Trophoblast cell (in vitro differentiated cells and primary cell): ENCODE measurements around the gene NVL.

ENCODE experiments used
- DNase-seq, 2 donors: peaks; one replicate each; pipeline ENCODE4 v3.0.0-alpha.2; 2016
- H2AFZ ChIP-seq: 2 replicates; pipeline ENCODE4 v1.6.1; 2013; ENCODE audit warnings: low read length, moderate library complexity, mild to moderate bottlenecking; ENCODE audit not compliant: insufficient read depth, poor library complexity
- H2AK5ac ChIP-seq: 2 replicates; pipeline ENCODE4 v1.6.1; 2013; ENCODE audit warnings: mild to moderate bottlenecking, low read length
- H2BK120ac ChIP-seq: 2 replicates; pipeline ENCODE4 v1.6.1; 2013; ENCODE audit warnings: low read length, mild to moderate bottlenecking, moderate library complexity; ENCODE audit not compliant: insufficient read depth, poor library complexity
- H2BK12ac ChIP-seq: 2 replicates; pipeline ENCODE4 v1.6.1; 2013; ENCODE audit warnings: mild to moderate bottlenecking, low read length, moderate library complexity
- H2BK5ac ChIP-seq: 2 replicates; pipeline ENCODE4 v1.6.1; 2013; ENCODE audit warnings: low read length, low read depth, moderate library complexity, mild to moderate bottlenecking; ENCODE audit not compliant: poor library complexity
- H3K14ac ChIP-seq: 2 replicates; pipeline ENCODE4 v1.6.1; 2013; ENCODE audit warnings: mild to moderate bottlenecking, low read length
- H3K18ac ChIP-seq: 2 replicates; pipeline ENCODE4 v1.6.1; 2013; ENCODE audit warnings: mild to moderate bottlenecking, low read length
- H3K23ac ChIP-seq: 2 replicates; pipeline ENCODE4 v1.6.1; 2013; ENCODE audit warnings: low read length
- H3K27ac ChIP-seq: 2 replicates; pipeline ENCODE4 v1.5.1; 2013; ENCODE audit warnings: low read depth, mild to moderate bottlenecking, inconsistent platforms, low read length, moderate library complexity
- H3K27me3 ChIP-seq: 2 replicates; pipeline ENCODE4 v1.6.1; 2013; ENCODE audit warnings: inconsistent platforms, mild to moderate bottlenecking, low read length, moderate library complexity; ENCODE audit not compliant: insufficient read depth
- H3K36me3 ChIP-seq, 2 experiments: 1 replicate in 1 of 2; 2 replicates in 1 of 2; pipeline ENCODE4 v1.6.1; 2013; ENCODE audit warnings: low read length in 2 of 2, mild to moderate bottlenecking in 2 of 2, moderate library complexity in 1 of 2; ENCODE audit not compliant: insufficient read depth in 2 of 2, control insufficient read depth in 1 of 2
- H3K4ac ChIP-seq: 2 replicates; pipeline ENCODE4 v1.6.1; 2013; ENCODE audit warnings: low read depth, mild to moderate bottlenecking, low read length, moderate library complexity
- H3K4me1 ChIP-seq, 2 experiments: 1 replicate in 1 of 2; 2 replicates in 1 of 2; pipeline ENCODE4 v1.6.1; 2013; ENCODE audit warnings: low read length in 2 of 2, mild to moderate bottlenecking in 2 of 2, moderate library complexity in 1 of 2; ENCODE audit not compliant: insufficient read depth in 2 of 2, control insufficient read depth in 1 of 2
- H3K4me2 ChIP-seq: 2 replicates; pipeline ENCODE4 v1.6.1; 2013; ENCODE audit warnings: inconsistent platforms, mild to moderate bottlenecking, low read length, moderate library complexity
- H3K4me3 ChIP-seq: 2 replicates; pipeline ENCODE4 v1.5.1; 2013; ENCODE audit warnings: mild to moderate bottlenecking, low read depth, low read length, inconsistent platforms
- H3K79me1 ChIP-seq: one replicate; pipeline ENCODE4 v1.6.1; 2013; ENCODE audit warnings: low read length
- H3K79me2 ChIP-seq: 2 replicates; pipeline ENCODE4 v1.6.1; 2013; ENCODE audit warnings: low read length, mild to moderate bottlenecking; ENCODE audit not compliant: control insufficient read depth, insufficient read depth, poor library complexity
- H3K9ac ChIP-seq: 2 replicates; pipeline ENCODE4 v1.6.1; 2013; ENCODE audit warnings: mild to moderate bottlenecking, low read length
- H3K9me3 ChIP-seq: 2 replicates; pipeline ENCODE4 v1.6.1; 2013; ENCODE audit warnings: low read depth, mild to moderate bottlenecking, control low read depth, inconsistent platforms, low read length; ENCODE audit not compliant: insufficient read depth
- H4K12ac ChIP-seq: 2 replicates; pipeline ENCODE4 v1.6.1; 2013; ENCODE audit warnings: low read depth, mild to moderate bottlenecking, low read length, moderate library complexity
- H4K8ac ChIP-seq: 2 replicates; pipeline ENCODE4 v1.6.1; 2013; ENCODE audit warnings: low read depth, mild to moderate bottlenecking, low read length, moderate library complexity
- H4K91ac ChIP-seq: one replicate; pipeline ENCODE4 v1.6.1; 2013; ENCODE audit warnings: low read depth, mild to moderate bottlenecking, low read length, moderate library complexity
- WGBS: extraction: QIAGEN DNeasy Blood & Tissue Kit; methylation state at CpG from one replicate; pipeline ENCODE4 v1.1.7; 2013; ENCODE audit warnings: missing lambda C conversion rate; ENCODE audit not compliant: insufficient read length, insufficient coverage; ENCODE audit errors: extremely low coverage; 5-methylcytosine and 5-hydroxymethylcytosine counted together

The NVL gene

GRCh38 chr1:224182866-224183590 lies 146.9 kb downstream of the NVL start, which contains the start of gene DEGS1:
Gene DEGS1, plus strand, starts transcription at chr1:224183240. Its CDS starts 97 bp downstream, at chr1:224183337.
- Histone ChIP-seq H2AFZ (peak within 1 kb of the TSS; percentile 82), H3K4me1 (peaks cover 0 to 4% of the 10 kb centered on the region in 2 experiments), H3K4me2 (peak within 1 kb of the TSS; percentile 89), H3K27ac (peak within 1 kb of the TSS; percentile 81), H3K4me3 (peak within 1 kb of the TSS; percentile 96), H3K9me3 (no peaks in the 10 kb centered on the region), H4K12ac (peak within 1 kb of the TSS; percentile 94), H3K4ac (peak within 1 kb of the TSS; percentile 98), H3K79me2 (peaks cover 18% of the 10 kb centered on the region), H2BK5ac (peak within 1 kb of the TSS; percentile 54), H3K18ac (peak within 1 kb of the TSS; percentile 92), H2BK120ac (peak within 1 kb of the TSS; percentile 64), H3K9ac (peak within 1 kb of the TSS; percentile 94), H3K27me3 (no peaks in the 10 kb centered on the region), H4K91ac (peak within 1 kb of the TSS; percentile 93), H3K36me3 (peaks cover 0 to 10% of the 10 kb centered on the region in 2 experiments), H2AK5ac (peak within 1 kb of the TSS; percentile 15), H3K23ac (no peak within 1 kb of the TSS), H3K79me1 (peaks cover 11% of the 10 kb centered on the region), H2BK12ac (peak within 1 kb of the TSS; percentile 79), H4K8ac (peak within 1 kb of the TSS; percentile 86), H3K14ac (peak within 1 kb of the TSS; percentile 90)
- DNase-seq, result peak; percentile 79 to 80
- no CpG with 5 or more reads among the region's 94 CpGs for WGBS

- Histone ChIP-seq H3K18ac (no peak overlapping the region), H3K14ac (no peak overlapping the region), H3K4me3 (peak overlapping the region; percentile 68), H3K27me3 (no peaks in the 10 kb centered on the region), H2AFZ (peak overlapping the region; percentile 55), H2BK120ac (peak overlapping the region; percentile 19), H3K4ac (no peak overlapping the region), H4K8ac (peak overlapping the region; percentile 59), H3K4me2 (peak overlapping the region; percentile 83), H4K91ac (no peak overlapping the region), H3K9me3 (no peaks in the 10 kb centered on the region), H4K12ac (no peak overlapping the region), H2BK5ac (no peak overlapping the region), H2BK12ac (no peak overlapping the region), H2AK5ac (no peak overlapping the region), H3K4me1 (peaks cover 0 to 4% of the 10 kb centered on the region in 2 experiments), H3K36me3 (peaks cover 0 to 9% of the 10 kb centered on the region in 2 experiments), H3K27ac (peak overlapping the region; percentile 19), H3K23ac (no peak overlapping the region), H3K9ac (peak overlapping the region; percentile 72), H3K79me1 (peaks cover 11% of the 10 kb centered on the region), H3K79me2 (peaks cover 16% of the 10 kb centered on the region)
- no peak for DNase-seq
- no CpG with 5 or more reads among the region's 22 CpGs for WGBS
These were observed 147.7 kb downstream of the NVL start for GRCh38 chr1:224182057-224182865.

GRCh38 chr1:224181453-224181810 lies 148.5 kb downstream of the NVL start:
- Histone ChIP-seq H3K79me2 (peaks cover 16% of the 10 kb centered on the region), H4K12ac (no peak overlapping the region), H3K9me3 (no peaks in the 10 kb centered on the region), H3K36me3 (peaks cover 0 to 8% of the 10 kb centered on the region in 2 experiments), H2BK5ac (no peak overlapping the region), H2AK5ac (no peak overlapping the region), H3K4me3 (no peak overlapping the region), H3K14ac (no peak overlapping the region), H3K79me1 (peaks cover 11% of the 10 kb centered on the region), H3K27ac (no peak overlapping the region), H3K9ac (no peak overlapping the region), H3K27me3 (no peaks in the 10 kb centered on the region), H3K4me1 (peaks cover 0 to 4% of the 10 kb centered on the region in 2 experiments), H3K4me2 (no peak overlapping the region), H4K8ac (no peak overlapping the region), H2BK120ac (no peak overlapping the region), H4K91ac (no peak overlapping the region), H3K4ac (no peak overlapping the region), H3K23ac (no peak overlapping the region), H3K18ac (no peak overlapping the region), H2BK12ac (no peak overlapping the region), H2AFZ (no peak overlapping the region)
- no CpG with 5 or more reads among the region's 4 CpGs for WGBS
- DNase-seq, result no peak

- H3K23ac ChIP-seq, result no peak overlapping the region
- H3K79me2 ChIP-seq, result peaks cover 12% of the 10 kb centered on the region
- H2BK120ac ChIP-seq, result no peak overlapping the region
- H3K4me1 ChIP-seq, result peaks cover 0 to 4% of the 10 kb centered on the region in 2 experiments
- H3K36me3 ChIP-seq, result peaks cover 0 to 5% of the 10 kb centered on the region in 2 experiments
- no peak overlapping the region for H3K18ac ChIP-seq
- H3K4me3 ChIP-seq, result no peak overlapping the region
- H3K9me3 ChIP-seq, result no peaks in the 10 kb centered on the region
- H4K91ac ChIP-seq, result no peak overlapping the region
- no peak overlapping the region for H3K4me2 ChIP-seq
- H3K79me1 ChIP-seq, result peaks cover 11% of the 10 kb centered on the region
- H3K4ac ChIP-seq, result no peak overlapping the region
- no peak overlapping the region for H4K8ac ChIP-seq
- H2BK5ac ChIP-seq, result no peak overlapping the region
- H3K9ac ChIP-seq, result no peak overlapping the region
- DNase-seq, result no peak
- H2AFZ ChIP-seq, result no peak overlapping the region
- H2BK12ac ChIP-seq, result no peak overlapping the region
- no peak overlapping the region for H4K12ac ChIP-seq
- no peak overlapping the region for H3K27ac ChIP-seq
- H3K27me3 ChIP-seq, result no peaks in the 10 kb centered on the region
- H3K14ac ChIP-seq, result no peak overlapping the region
- no CpG with 5 or more reads among the region's 11 CpGs for WGBS
- no peak overlapping the region for H2AK5ac ChIP-seq
These were observed 149.1 kb downstream of the NVL start for GRCh38 chr1:224180783-224181452.
